CD14-positive monocyte (primary cell): ENCODE measurements around the gene GPR15LG. TPM values are rescaled to one million over a fixed set of nuclear protein-coding genes. Genes with fewer than 3 reads are reported as not detected.

Source experiments
- DNase-seq, 3 donors: peaks; one replicate each; pipeline ENCODE4 v3.0.0-alpha.2; 2011 to 2022
- H2AFZ ChIP-seq: 2 replicates; pipeline ENCODE4 v1.6.0; 2012; ENCODE audit warnings: mild to moderate bottlenecking, low read depth, low read length, inconsistent platforms; ENCODE audit not compliant: insufficient read depth, poor library complexity, severe bottlenecking
- H3K27ac ChIP-seq, 2 donors: 1 replicate in 1 of 2; 2 replicates in 1 of 2; pipeline ENCODE4 v1.5.1; 2012 to 2013; ENCODE audit warnings: low read length in 2 of 2, control low read depth in 1 of 2, inconsistent platforms in 1 of 2, low read depth in 1 of 2, mild to moderate bottlenecking in 1 of 2
- H3K27me3 ChIP-seq, 2 donors: one replicate each; pipeline versions ENCODE4 v1.6.0 to v1.6.1; 2011 to 2013; ENCODE audit warnings: low read length in 2 of 2; ENCODE audit not compliant: control insufficient read depth in 2 of 2, insufficient read depth in 2 of 2
- H3K36me3 ChIP-seq, 2 donors: replicated peaks in 1 of 2; 1 replicate in 1 of 2; 2 replicates in 1 of 2; pipeline versions ENCODE4 v1.5.1 to v1.6.1; 2012 to 2013; ENCODE audit warnings: low read length in 2 of 2, control low read depth in 1 of 2, inconsistent platforms in 1 of 2, mild to moderate bottlenecking in 1 of 2; ENCODE audit not compliant: insufficient read depth in 2 of 2, control insufficient read depth in 1 of 2
- H3K4me1 ChIP-seq, 2 donors: 1 replicate in 1 of 2; 2 replicates in 1 of 2; pipeline versions ENCODE4 v1.5.1 to v1.6.1; 2012 to 2013; ENCODE audit warnings: low read length in 2 of 2, control low read depth in 1 of 2, inconsistent platforms in 1 of 2, mild to moderate bottlenecking in 1 of 2, moderate library complexity in 1 of 2; ENCODE audit not compliant: insufficient read depth in 2 of 2, control insufficient read depth in 1 of 2
- H3K4me2 ChIP-seq: replicated peaks from 2 replicates; pipeline ENCODE3; 2012; ENCODE audit warnings: low read length, moderate library complexity, mild to moderate bottlenecking; ENCODE audit not compliant: poor library complexity, severe bottlenecking; ENCODE audit errors: extremely low read depth
- H3K4me3 ChIP-seq, 3 experiments: fragments of 200-600 bp in 1 of 3; sonication (generic) in 1 of 3; replicated peaks in 1 of 3; 1 replicate in 2 of 3; 2 replicates in 1 of 3; pipeline ENCODE4 v1.5.1; 2011 to 2013; ENCODE audit warnings: low read length in 3 of 3, mild to moderate bottlenecking in 3 of 3, control low read depth in 2 of 3, low read depth in 2 of 3, inconsistent platforms in 1 of 3, moderate library complexity in 1 of 3
- H3K79me2 ChIP-seq: 2 replicates; pipeline ENCODE4 v1.6.0; 2012; ENCODE audit warnings: mild to moderate bottlenecking, control low read depth, inconsistent platforms, low read length, moderate library complexity; ENCODE audit not compliant: insufficient read depth
- H3K9ac ChIP-seq: 2 replicates; pipeline ENCODE4 v1.6.0; 2017; ENCODE audit warnings: low read length, mild to moderate bottlenecking; ENCODE audit not compliant: insufficient read depth, poor library complexity, severe bottlenecking
- H3K9me3 ChIP-seq, 2 donors: replicated peaks in 1 of 2; 1 replicate in 1 of 2; 2 replicates in 1 of 2; pipeline versions ENCODE4 v1.5.1 to v1.6.1; 2012 to 2013; ENCODE audit warnings: low read length in 2 of 2, control low read depth in 1 of 2; ENCODE audit not compliant: control insufficient read depth in 1 of 2, insufficient read depth in 1 of 2
- H4K20me1 ChIP-seq: 2 replicates; pipeline ENCODE4 v1.6.0; 2012; ENCODE audit warnings: mild to moderate bottlenecking, low read length, control low read depth, moderate library complexity; ENCODE audit not compliant: insufficient read depth
- H3K27ac Mint-ChIP-seq, 7 donors: one replicate each; pipeline ENCODE4 v1.8.0; 2020; ENCODE audit warnings: mild to moderate bottlenecking in 7 of 7, mixed read lengths in 7 of 7, moderate library complexity in 6 of 7, inconsistent platforms in 2 of 7
- H3K27me3 Mint-ChIP-seq, 3 donors: one replicate each; pipeline ENCODE4 v1.8.0; 2021 to 2022; ENCODE audit warnings: low read depth in 3 of 3, mild to moderate bottlenecking in 3 of 3, mixed read lengths in 3 of 3, moderate library complexity in 3 of 3, inconsistent platforms in 1 of 3
- H3K36me3 Mint-ChIP-seq, 2 donors: one replicate each; pipeline ENCODE4 v1.8.0; 2020; ENCODE audit warnings: mixed read lengths in 2 of 2, inconsistent platforms in 1 of 2, mild to moderate bottlenecking in 1 of 2
- H3K4me1 Mint-ChIP-seq: one replicate; pipeline ENCODE4 v1.8.0; 2020; ENCODE audit warnings: mild to moderate bottlenecking, mixed read lengths
- H3K4me3 Mint-ChIP-seq, 2 donors: one replicate each; pipeline ENCODE4 v1.8.0; 2020; ENCODE audit warnings: mild to moderate bottlenecking in 2 of 2, mixed read lengths in 2 of 2, moderate library complexity in 1 of 2
- H3K9me3 Mint-ChIP-seq, 7 donors: one replicate each; pipeline ENCODE4 v1.8.0; 2020 to 2022; ENCODE audit warnings: mixed read lengths in 7 of 7, mild to moderate bottlenecking in 6 of 7, moderate library complexity in 6 of 7, inconsistent platforms in 2 of 7
- WGBS: methylation state at CpG from one replicate; pipeline ENCODE4 v1.1.5; 2013; ENCODE audit warnings: missing lambda C conversion rate; ENCODE audit not compliant: insufficient coverage; 5-methylcytosine and 5-hydroxymethylcytosine counted together
- intact Hi-C, 2 donors: fragments of 100-400 bp; cut with micrococcal nuclease; formaldehyde crosslinking; loops; one replicate each; pipeline versions ENCODE4 v1.15.0 to v1.15.1; 2023
- polyA plus RNA-seq, 3 donors: library from polyadenylated mRNA; depleted of rRNA in 1 of 3; unstranded in 2 of 3; stranded (reverse) in 1 of 3; fragments of 300-500 nt in 2 of 3; fragments of >200 nt in 1 of 3; fragmentation: Illumina TruSeq in 2 of 3; gene quantifications; 1 replicate in 2 of 3; 2 replicates in 1 of 3; pipeline ENCODE4 v1.2.3, GENCODE V29; 2012 to 2021
- TF ChIP-seq, protein P1 (sequence below): fragments of 200-600 bp; IDR thresholded peaks from one replicate; pipeline ENCODE4 v1.8.0; 2022; ENCODE audit warnings: antibody characterized with exemption, mild to moderate bottlenecking

GPR15LG gene
- polyA plus RNA-seq, 3 donors, result not detected

DNA sequence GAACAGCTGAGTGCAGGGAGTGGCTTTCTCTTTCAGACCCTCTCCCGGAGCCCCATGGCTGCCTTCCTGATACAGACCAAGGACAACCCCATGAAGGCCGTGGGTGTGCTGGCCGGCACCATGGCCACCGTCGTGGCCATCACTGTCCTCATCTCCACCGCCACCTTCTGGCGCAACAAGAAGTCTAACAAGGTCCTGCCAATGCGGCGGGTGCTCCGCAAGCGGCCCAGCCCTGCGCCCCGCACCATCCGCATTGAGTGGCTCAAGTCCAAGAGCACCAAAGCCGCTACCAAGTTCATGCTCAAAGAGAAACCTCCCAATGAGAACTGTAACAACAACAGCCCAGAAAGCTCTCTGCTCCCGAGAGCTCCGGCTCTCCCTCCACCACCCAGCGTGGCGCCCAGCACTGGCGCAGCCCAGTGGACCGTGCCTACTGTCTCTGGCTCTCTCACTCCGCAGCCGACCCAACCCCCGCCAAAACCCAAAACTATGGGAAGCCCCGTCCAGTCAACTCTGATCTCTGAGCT, 40.5 kb downstream of the GPR15LG start:
- DNase-seq, result no peak
- Mint-ChIP-seq H3K4me1 (no peaks in the 10 kb centered on the region), H3K9me3 (peaks cover 0 to 2% (median 0%) of the 10 kb centered on the region in 7 donors), H3K27me3 (peaks cover 6 to 13% (median 11%) of the 10 kb centered on the region in 3 donors), H3K36me3 (no peaks in the 10 kb centered on the region), H3K27ac (no peak overlapping the region), H3K4me3 (peak overlapping the region; percentile 45 to 51)
- TF ChIP-seq, protein P1, sequence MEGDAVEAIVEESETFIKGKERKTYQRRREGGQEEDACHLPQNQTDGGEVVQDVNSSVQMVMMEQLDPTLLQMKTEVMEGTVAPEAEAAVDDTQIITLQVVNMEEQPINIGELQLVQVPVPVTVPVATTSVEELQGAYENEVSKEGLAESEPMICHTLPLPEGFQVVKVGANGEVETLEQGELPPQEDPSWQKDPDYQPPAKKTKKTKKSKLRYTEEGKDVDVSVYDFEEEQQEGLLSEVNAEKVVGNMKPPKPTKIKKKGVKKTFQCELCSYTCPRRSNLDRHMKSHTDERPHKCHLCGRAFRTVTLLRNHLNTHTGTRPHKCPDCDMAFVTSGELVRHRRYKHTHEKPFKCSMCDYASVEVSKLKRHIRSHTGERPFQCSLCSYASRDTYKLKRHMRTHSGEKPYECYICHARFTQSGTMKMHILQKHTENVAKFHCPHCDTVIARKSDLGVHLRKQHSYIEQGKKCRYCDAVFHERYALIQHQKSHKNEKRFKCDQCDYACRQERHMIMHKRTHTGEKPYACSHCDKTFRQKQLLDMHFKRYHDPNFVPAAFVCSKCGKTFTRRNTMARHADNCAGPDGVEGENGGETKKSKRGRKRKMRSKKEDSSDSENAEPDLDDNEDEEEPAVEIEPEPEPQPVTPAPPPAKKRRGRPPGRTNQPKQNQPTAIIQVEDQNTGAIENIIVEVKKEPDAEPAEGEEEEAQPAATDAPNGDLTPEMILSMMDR, result no peak
- no peaks in the 10 kb centered on the region for H3K79me2 ChIP-seq
- H3K27ac ChIP-seq, result no peak overlapping the region
- no peaks in the 10 kb centered on the region for H3K9me3 ChIP-seq
- H3K4me3 ChIP-seq, result no peak overlapping the region
- intact Hi-C loops, result no loop called here
- peak overlapping the region; percentile 8 for H2AFZ ChIP-seq
- H3K9ac ChIP-seq, result no peak overlapping the region
- H3K27me3 ChIP-seq, result no peaks in the 10 kb centered on the region
- H3K36me3 ChIP-seq, result no peaks in the 10 kb centered on the region
- no peaks in the 10 kb centered on the region for H4K20me1 ChIP-seq
- WGBS, result 78% methylated on average over 22 of the region's 25 CpGs
- no peak overlapping the region for H3K4me2 ChIP-seq
- no peaks in the 10 kb centered on the region for H3K4me1 ChIP-seq

DNA sequence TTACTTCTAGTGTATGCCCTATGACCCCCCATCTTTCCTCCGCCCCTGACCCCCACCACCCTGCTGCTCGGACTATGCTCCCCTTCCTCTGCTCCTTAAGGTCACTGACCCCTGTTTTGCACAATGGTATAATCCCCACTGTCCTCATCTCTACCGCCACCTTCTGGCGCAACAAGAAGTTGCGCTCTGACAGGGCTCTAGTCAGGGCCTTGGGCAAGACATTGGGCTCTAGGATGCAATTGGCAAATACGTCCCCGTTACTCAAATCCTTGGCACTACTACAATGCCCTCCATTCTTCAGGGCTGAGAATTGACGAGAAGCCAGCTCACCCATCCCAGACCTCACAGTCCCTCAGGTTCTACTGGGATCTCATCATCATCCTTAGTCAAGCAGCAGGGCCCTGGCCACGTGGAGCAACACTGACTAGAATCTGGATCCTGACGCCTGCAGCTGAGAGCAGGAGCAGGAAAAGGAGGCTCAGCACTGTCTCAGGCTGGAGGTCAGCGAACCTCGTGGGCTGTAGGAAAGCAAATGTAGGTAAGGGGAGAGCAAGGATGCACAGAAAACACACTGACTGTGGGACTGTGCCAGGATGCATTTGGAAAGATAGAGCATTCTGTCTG, 41.1 kb downstream of the GPR15LG start:
- Histone ChIP-seq H3K27me3 (no peaks in the 10 kb centered on the region), H3K4me2 (no peak overlapping the region), H3K9me3 (no peaks in the 10 kb centered on the region), H3K79me2 (no peaks in the 10 kb centered on the region), H4K20me1 (no peaks in the 10 kb centered on the region), H2AFZ (no peak overlapping the region), H3K27ac (no peak overlapping the region), H3K36me3 (no peaks in the 10 kb centered on the region), H3K4me1 (no peaks in the 10 kb centered on the region), H3K9ac (no peak overlapping the region), H3K4me3 (no peak overlapping the region)
- no peaks in the 10 kb centered on the region for H3K36me3 Mint-ChIP-seq
- peaks cover 0 to 5% (median 2%) of the 10 kb centered on the region in 7 donors for H3K9me3 Mint-ChIP-seq
- TF ChIP-seq, protein P1, result peak; percentile 66
- DNase-seq, result peak; percentile 17 to 23 (median 17)
- peaks cover 6 to 13% (median 11%) of the 10 kb centered on the region in 3 donors for H3K27me3 Mint-ChIP-seq
- intact Hi-C loops, result no loop called here
- WGBS, result 64% methylated on average over 10 of the region's 12 CpGs
- peak overlapping the region; percentile 45 to 54 for H3K4me3 Mint-ChIP-seq
- H3K4me1 Mint-ChIP-seq, result no peaks in the 10 kb centered on the region
- peak overlapping the region in 1 of 7 donors; percentile 7 for H3K27ac Mint-ChIP-seq
